B cell (primary cell): ENCODE results near the gene PIK3CB. TPM values are rescaled to one million over a fixed set of nuclear protein-coding genes. Genes with fewer than 3 reads are reported as not detected.
"Not testable (repeated sequence)": the region's sequence is repeated elsewhere in the genome, so short reads cannot be mapped to it uniquely, and the experiment has no call there.

Experiments used
- ATAC-seq: fragments of 200-7000 bp; cut with Tn5 transposase; one replicate; pipeline ENCODE4 v1.10.0; 2021; ENCODE audit warnings: low read depth, mild to moderate bottlenecking, moderate number of reproducible peaks, moderate library complexity
- CTCF ChIA-PET: fragments of 350-600 bp; sonication (Branson Sonifier 250); formaldehyde crosslinking; loops from one replicate; lab custom pipeline; 2021; ENCODE audit warnings: antibody characterized with exemption, inconsistent platforms; lab: Charles Lee
- POLR2A ChIA-PET: fragments of 350-600 bp; sonication (Branson Sonifier 250); formaldehyde crosslinking; loops from one replicate; lab custom pipeline; 2021; ENCODE audit warnings: antibody characterized with exemption; lab: Charles Lee
- DNase-seq: peaks from one replicate; pipeline ENCODE4 v3.0.0; 2013
- H2AFZ ChIP-seq: 2 replicates; pipeline ENCODE4 v1.6.1; 2012; ENCODE audit warnings: mild to moderate bottlenecking, low read depth, low read length; ENCODE audit not compliant: insufficient read depth, poor library complexity, severe bottlenecking
- H3K27ac ChIP-seq, 2 donors: 1 replicate in 1 of 2; 2 replicates in 1 of 2; pipeline ENCODE4 v1.5.1; 2012 to 2013; ENCODE audit warnings: low read length in 2 of 2, mild to moderate bottlenecking in 2 of 2, moderate library complexity in 1 of 2
- H3K27me3 ChIP-seq, 4 experiments: fragments of 200-600 bp in 1 of 4; sonication (generic) in 1 of 4; replicated peaks in 1 of 4; 1 replicate in 2 of 4; 2 replicates in 2 of 4; pipeline versions ENCODE4 v1.6.1 to v1.7.0; 2013 to 2016; ENCODE audit warnings: low read length in 3 of 4, mild to moderate bottlenecking in 2 of 4, mixed read lengths in 1 of 4, moderate library complexity in 1 of 4; ENCODE audit not compliant: insufficient read depth in 4 of 4, control insufficient read depth in 3 of 4; ENCODE audit errors: control extremely low read depth in 1 of 4
- H3K36me3 ChIP-seq, 2 experiments: replicated peaks in 1 of 2; 1 replicate in 1 of 2; 2 replicates in 1 of 2; pipeline versions ENCODE4 v1.6.1 to v1.7.1; 2013; ENCODE audit warnings: low read length in 1 of 2; ENCODE audit not compliant: insufficient read depth in 2 of 2, control insufficient read depth in 1 of 2; ENCODE audit errors: control extremely low read depth in 1 of 2, extremely low read depth in 1 of 2
- H3K4me1 ChIP-seq, 2 donors: fragments of 200-600 bp in 1 of 2; sonication (generic) in 1 of 2; 1 replicate in 1 of 2; 2 replicates in 1 of 2; pipeline versions ENCODE4 v1.5.1 to v1.6.1; 2013 to 2017; ENCODE audit warnings: low read length in 2 of 2; ENCODE audit not compliant: control insufficient read depth in 2 of 2, insufficient read depth in 2 of 2
- H3K4me2 ChIP-seq: replicated peaks from 2 replicates; pipeline ENCODE3; 2012; ENCODE audit warnings: mild to moderate bottlenecking, low read depth, low read length; ENCODE audit not compliant: poor library complexity, severe bottlenecking
- H3K4me3 ChIP-seq, 5 experiments: fragments of 200-600 bp in 1 of 5; sonication (generic) in 1 of 5; 1 replicate in 3 of 5; 2 replicates in 2 of 5; pipeline versions ENCODE4 v1.5.1 to v1.7.0; 2011 to 2016; ENCODE audit warnings: low read length in 4 of 5, mild to moderate bottlenecking in 4 of 5, low read depth in 2 of 5, control low read depth in 1 of 5, moderate library complexity in 1 of 5; ENCODE audit not compliant: insufficient read depth in 1 of 5; ENCODE audit errors: control extremely low read depth in 1 of 5, extremely low read depth in 1 of 5
- H3K79me2 ChIP-seq: fragments of 200-600 bp; sonication (generic); one replicate; pipeline ENCODE4 v1.6.0; 2016; ENCODE audit warnings: low read length; ENCODE audit not compliant: control insufficient read depth, insufficient read depth
- H3K9ac ChIP-seq: fragments of 200-600 bp; sonication (generic); 2 replicates; pipeline ENCODE4 v1.6.1; 2017; ENCODE audit warnings: mild to moderate bottlenecking, low read length, moderate library complexity
- H3K9me3 ChIP-seq, 3 donors: one replicate each; pipeline versions ENCODE4 v1.6.1 to v1.7.1; 2013; ENCODE audit warnings: low read length in 2 of 3; ENCODE audit not compliant: control insufficient read depth in 2 of 3, insufficient read depth in 1 of 3; ENCODE audit errors: control extremely low read depth in 1 of 3
- H4K20me1 ChIP-seq: 2 replicates; pipeline ENCODE4 v1.6.0; 2012; ENCODE audit warnings: mild to moderate bottlenecking, low read length; ENCODE audit not compliant: insufficient read depth, control insufficient read depth, poor library complexity, severe bottlenecking
- H3K27ac Mint-ChIP-seq: one replicate; pipeline ENCODE4 v1.8.0; 2021; ENCODE audit warnings: mixed read lengths
- H3K27me3 Mint-ChIP-seq: one replicate; pipeline ENCODE4 v1.8.0; 2021; ENCODE audit warnings: mixed read lengths
- H3K4me1 Mint-ChIP-seq: one replicate; pipeline ENCODE4 v1.8.0; 2021; ENCODE audit warnings: mixed read lengths
- H3K4me3 Mint-ChIP-seq: one replicate; pipeline ENCODE4 v1.8.0; 2021; ENCODE audit warnings: mixed read lengths
- H3K9me3 Mint-ChIP-seq: one replicate; pipeline ENCODE4 v1.8.0; 2022; ENCODE audit warnings: mixed read lengths; ENCODE audit not compliant: insufficient read depth
- CTCF ChIP-seq: fragments of 200-600 bp; IDR thresholded peaks from one replicate; pipeline ENCODE4 v1.8.0; 2022; ENCODE audit warnings: antibody characterized with exemption, mild to moderate bottlenecking
- EZH2 ChIP-seq: IDR thresholded peaks from 2 replicates; pipeline ENCODE4 v1.6.1; 2012; ENCODE audit warnings: borderline replicate concordance, low read depth, mild to moderate bottlenecking, moderate library complexity, low read length; ENCODE audit not compliant: insufficient read depth, poor library complexity, severe bottlenecking
- WGBS: methylation state at CpG from one replicate; pipeline ENCODE4 v1.1.5; 2013; ENCODE audit warnings: missing lambda C conversion rate; ENCODE audit not compliant: insufficient coverage; 5-methylcytosine and 5-hydroxymethylcytosine counted together
- intact Hi-C: fragments of 100-400 bp; cut with micrococcal nuclease; formaldehyde crosslinking; loops from one replicate; pipeline ENCODE4 v1.10.0; 2022
- polyA plus RNA-seq: library from polyadenylated mRNA; depleted of rRNA; stranded (reverse); fragments of >200 nt; gene quantifications from 2 replicates; pipeline ENCODE4 v1.2.3, GENCODE V29; 2012
- total RNA-seq, 2 donors: library from RNA; stranded (reverse); fragments of 120-200 nt in 1 of 2; gene quantifications; 1 replicate in 1 of 2; 2 replicates in 1 of 2; pipeline versions ENCODE4 v1.2.3 to v1.2.4, GENCODE V29; 2013 to 2022

The PIK3CB gene
- total and polyA plus RNA-seq, 2 donors (not counting 1 experiment from before 2014, with no cell fraction given): 3.6 to 29.4 TPM

GRCh38 chr3:138845181-138845601 lies 10.5 kb upstream of the PIK3CB start:
- H3K36me3 ChIP-seq: no peaks in the 10 kb centered on the region
- H3K4me3 ChIP-seq: no peak overlapping the region
- POLR2A ChIA-PET: no interaction called here
- ATAC-seq (no peak), DNase-seq (no peak)
- H3K9me3 ChIP-seq: no peaks in the 10 kb centered on the region
- intact Hi-C loops: no loop called here
- Mint-ChIP-seq H3K9me3 (no peaks in the 10 kb centered on the region), H3K27ac (no peak overlapping the region), H3K27me3 (no peaks in the 10 kb centered on the region), H3K4me1 (peaks cover 3% of the 10 kb centered on the region), H3K4me3 (no peak overlapping the region)
- CTCF ChIA-PET: no interaction called here
- no peak for TF ChIP-seq CTCF
- no peak for TF ChIP-seq EZH2
- no peaks in the 10 kb centered on the region for H3K4me1 ChIP-seq
- H3K9ac ChIP-seq: no peak overlapping the region
- no peak overlapping the region for H2AFZ ChIP-seq
- no peaks in the 10 kb centered on the region for H3K79me2 ChIP-seq
- WGBS: 96% methylated on average over 6 of the region's 7 CpGs
- no peak overlapping the region for H3K27ac ChIP-seq
- H3K27me3 ChIP-seq: no peaks in the 10 kb centered on the region
- no peak overlapping the region for H3K4me2 ChIP-seq
- H4K20me1 ChIP-seq: no peaks in the 10 kb centered on the region

GRCh38 chr3:138842483-138843188 lies 7.9 kb upstream of the PIK3CB start:
- H3K4me3 ChIP-seq: no peak overlapping the region
- H3K27me3 ChIP-seq: no peaks in the 10 kb centered on the region
- no peak overlapping the region for H3K4me2 ChIP-seq
- no peaks in the 10 kb centered on the region for H3K4me1 ChIP-seq
- no peak overlapping the region for H3K27ac ChIP-seq
- no peak overlapping the region for H2AFZ ChIP-seq
- H3K79me2 ChIP-seq: no peaks in the 10 kb centered on the region
- ChIA-PET POLR2A (interaction anchor here (0.6 kb wide), 1 partner anchor 32 kb away, joined by 11 read pairs; no protein-coding TSS in a partner anchor), CTCF (interaction anchor here (0.5 to 2.0 kb wide), 5 partner anchors 15 to 81 kb away, joined by 3 to 7 read pairs (median 3); no protein-coding TSS in a partner anchor)
- TF ChIP-seq EZH2 (no peak), CTCF (no peak)
- Mint-ChIP-seq H3K4me3 (no peak overlapping the region), H3K9me3 (no peaks in the 10 kb centered on the region), H3K27ac (no peak overlapping the region), H3K4me1 (peaks cover 3% of the 10 kb centered on the region), H3K27me3 (no peaks in the 10 kb centered on the region)
- no peaks in the 10 kb centered on the region for H3K36me3 ChIP-seq
- no peak for ATAC-seq
- no peaks in the 10 kb centered on the region for H4K20me1 ChIP-seq
- WGBS: 81% methylated on average over 4 of the region's 5 CpGs
- no peak overlapping the region for H3K9ac ChIP-seq
- intact Hi-C loops: no loop called here
- peak; percentile 27 for DNase-seq
- H3K9me3 ChIP-seq: no peaks in the 10 kb centered on the region

GRCh38 chr3:138838385-138838784 lies 3.7 kb upstream of the PIK3CB start:
- H3K4me2 ChIP-seq, H3K4me3 Mint-ChIP-seq, H3K36me3 ChIP-seq, H3K27me3 ChIP-seq, H3K4me3 ChIP-seq, POLR2A ChIA-PET, H3K9me3 Mint-ChIP-seq, H3K9ac ChIP-seq, H2AFZ ChIP-seq, ATAC-seq, DNase-seq, CTCF ChIA-PET, H3K27ac Mint-ChIP-seq, H3K9me3 ChIP-seq, H3K27me3 Mint-ChIP-seq, H4K20me1 ChIP-seq, H3K27ac ChIP-seq, intact Hi-C loops: not testable (repeated sequence)
- peaks cover 19% of the 10 kb centered on the region for H3K79me2 ChIP-seq
- peaks cover 15% of the 10 kb centered on the region for H3K4me1 Mint-ChIP-seq
- peaks cover 11 to 14% of the 10 kb centered on the region in 2 donors for H3K4me1 ChIP-seq
- 100% methylated on average over 5 of the region's 7 CpGs for WGBS
